ENCODE results near the gene GCNT3.

DNA sequence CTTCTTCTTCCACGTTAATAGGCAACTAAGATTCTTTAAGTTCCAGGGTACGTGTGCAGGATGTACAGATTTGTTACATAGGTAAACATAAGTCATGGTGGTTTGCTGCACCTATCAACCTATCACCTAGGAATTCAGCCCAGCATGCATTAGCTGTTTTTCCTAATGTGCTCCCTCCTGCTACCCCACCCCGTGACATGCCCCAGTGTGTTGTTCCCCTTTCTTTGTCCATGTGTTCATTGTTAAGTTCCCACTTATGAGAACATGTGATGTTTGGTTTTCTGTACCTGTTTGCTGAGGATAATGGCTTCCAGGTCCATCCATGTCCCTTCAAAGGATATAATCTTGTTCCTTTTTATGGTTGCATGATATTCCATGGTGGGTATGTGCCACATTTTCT, 24.6 kb downstream of the GCNT3 start:
- TF ChIP-seq POLR2A (IDR thresholded peaks at IDR 0.05) (no peak), POLR2AphosphoS5 (IDR thresholded peaks at IDR 0.05) (no peak)
- TF ChIP-seq, protein P1, sequence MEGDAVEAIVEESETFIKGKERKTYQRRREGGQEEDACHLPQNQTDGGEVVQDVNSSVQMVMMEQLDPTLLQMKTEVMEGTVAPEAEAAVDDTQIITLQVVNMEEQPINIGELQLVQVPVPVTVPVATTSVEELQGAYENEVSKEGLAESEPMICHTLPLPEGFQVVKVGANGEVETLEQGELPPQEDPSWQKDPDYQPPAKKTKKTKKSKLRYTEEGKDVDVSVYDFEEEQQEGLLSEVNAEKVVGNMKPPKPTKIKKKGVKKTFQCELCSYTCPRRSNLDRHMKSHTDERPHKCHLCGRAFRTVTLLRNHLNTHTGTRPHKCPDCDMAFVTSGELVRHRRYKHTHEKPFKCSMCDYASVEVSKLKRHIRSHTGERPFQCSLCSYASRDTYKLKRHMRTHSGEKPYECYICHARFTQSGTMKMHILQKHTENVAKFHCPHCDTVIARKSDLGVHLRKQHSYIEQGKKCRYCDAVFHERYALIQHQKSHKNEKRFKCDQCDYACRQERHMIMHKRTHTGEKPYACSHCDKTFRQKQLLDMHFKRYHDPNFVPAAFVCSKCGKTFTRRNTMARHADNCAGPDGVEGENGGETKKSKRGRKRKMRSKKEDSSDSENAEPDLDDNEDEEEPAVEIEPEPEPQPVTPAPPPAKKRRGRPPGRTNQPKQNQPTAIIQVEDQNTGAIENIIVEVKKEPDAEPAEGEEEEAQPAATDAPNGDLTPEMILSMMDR (IDR thresholded peaks at IDR 0.05), result no peak
